Epithelial cell of esophagus (primary cell): Measurements from ENCODE around the gene YTHDC2.

ENCODE experiments used
- DNase-seq: peaks from one replicate; pipeline ENCODE4 v3.0.0; 2010; ENCODE audit warnings: low read depth
- H3K4me3 ChIP-seq: 2 replicates; pipeline ENCODE4 v1.5.1; 2011; ENCODE audit warnings: mild to moderate bottlenecking, low read length, control low read depth
- CTCF ChIP-seq: IDR thresholded peaks from 2 replicates; pipeline ENCODE4 v1.5.1; 2011; ENCODE audit warnings: low read depth, mild to moderate bottlenecking, low read length, control low read depth, inconsistent platforms; ENCODE audit not compliant: insufficient read depth; ENCODE audit errors: missing control alignments

Gene YTHDC2

GRCh38 chr5:113518884-113519283 is 5.4 kb downstream of the YTHDC2 start:
- DNase-seq, result no peak
- H3K4me3 ChIP-seq, result no peak overlapping the region
- no peak for TF ChIP-seq CTCF

GRCh38 chr5:113519412-113519811 is 5.9 kb downstream of the YTHDC2 start:
- no peak for TF ChIP-seq CTCF
- no peak overlapping the region for H3K4me3 ChIP-seq
- DNase-seq, result no peak

- no peak for DNase-seq
Observed at GRCh38 chr5:113520429-113520828, 6.9 kb downstream of the YTHDC2 start.

GRCh38 chr5:113520899-113521298 is 7.4 kb downstream of the YTHDC2 start:
- no peak for DNase-seq
- H3K4me3 ChIP-seq, result no peak overlapping the region
- TF ChIP-seq CTCF, result no peak

More at GRCh38 chr5:113520429-113520828, 6.9 kb downstream of the YTHDC2 start:
- no peak for TF ChIP-seq CTCF
- H3K4me3 ChIP-seq, result no peak overlapping the region

- DNase-seq, result no peak
- H3K4me3 ChIP-seq, result no peak overlapping the region
- no peak for TF ChIP-seq CTCF
Observed at GRCh38 chr5:113523168-113523567, 9.7 kb downstream of the YTHDC2 start.

GRCh38 chr5:113524927-113525326 is 11.4 kb downstream of the YTHDC2 start:
- no peak overlapping the region for H3K4me3 ChIP-seq
- no peak for DNase-seq
- TF ChIP-seq CTCF, result no peak

GRCh38 chr5:113526421-113526820 is 12.9 kb downstream of the YTHDC2 start:
- no peak overlapping the region for H3K4me3 ChIP-seq
- no peak for TF ChIP-seq CTCF
- no peak for DNase-seq
